ENCODE measurements around the gene ATAD3C.
"Not testable (repeated sequence)": the region's sequence is repeated elsewhere in the genome, so short reads cannot be mapped to it uniquely, and the experiment has no call there.

ATAD3C gene

DNA sequence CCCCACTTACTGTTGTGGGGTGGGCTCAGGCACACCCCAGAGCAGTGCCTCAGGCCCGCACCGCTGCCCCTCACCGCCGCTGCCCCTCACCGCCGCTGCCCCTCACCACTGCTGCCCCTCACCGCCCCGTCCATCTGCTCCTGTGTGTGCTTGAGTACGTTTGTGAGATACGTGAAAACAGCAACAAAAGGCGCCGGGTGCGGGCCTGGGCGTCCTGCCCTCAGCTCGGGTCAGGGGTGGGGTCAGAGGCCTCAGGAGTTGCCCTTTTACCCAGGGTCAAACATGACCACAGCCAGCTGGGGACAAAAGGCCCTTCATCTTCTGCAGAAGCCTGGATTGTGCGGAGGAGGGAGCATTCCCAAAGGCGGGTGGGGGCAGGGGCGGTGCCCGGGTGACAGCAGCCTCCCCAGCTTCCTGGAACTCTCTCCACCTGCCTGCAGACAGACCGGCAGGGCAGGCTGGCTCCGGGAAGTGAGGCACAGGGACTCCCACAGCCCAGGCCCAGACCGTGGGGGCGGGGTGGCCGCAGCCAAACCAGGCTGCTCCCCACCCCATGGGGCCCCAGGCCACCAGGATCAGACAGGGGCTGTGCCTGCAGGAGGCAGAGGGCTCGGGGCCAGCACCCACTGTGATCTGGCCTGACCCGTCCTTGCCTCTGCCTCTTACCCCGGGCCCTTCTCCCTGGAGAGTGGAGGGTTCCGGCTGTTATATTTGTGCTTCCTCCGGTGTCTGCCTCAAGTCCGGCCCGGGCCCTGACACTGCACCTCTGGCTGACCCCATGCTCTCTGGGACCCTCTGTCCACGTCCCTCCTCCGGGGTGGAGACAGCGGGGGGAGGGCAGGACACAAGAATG lies 16.3 kb upstream of the ATAD3C start:
- no peak for DNase-seq

DNA sequence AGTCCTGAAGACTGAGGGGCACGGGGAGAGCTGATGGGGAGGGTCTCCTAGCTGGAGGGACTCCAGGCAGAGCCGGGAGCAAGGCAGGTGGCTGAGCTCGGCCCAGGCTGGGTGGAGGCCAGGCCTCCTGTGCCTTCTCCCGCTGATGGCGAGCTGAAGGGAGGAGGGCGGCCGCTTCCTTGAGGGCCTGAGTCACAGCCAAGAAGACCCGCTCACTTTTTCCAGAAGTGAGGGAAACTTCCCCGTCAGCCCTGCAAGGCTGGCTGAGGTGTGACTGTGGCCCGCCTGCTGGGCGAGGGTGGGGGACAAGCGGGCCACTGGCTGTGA lies 15.7 kb upstream of the ATAD3C start:
- DNase-seq = no peak

DNA sequence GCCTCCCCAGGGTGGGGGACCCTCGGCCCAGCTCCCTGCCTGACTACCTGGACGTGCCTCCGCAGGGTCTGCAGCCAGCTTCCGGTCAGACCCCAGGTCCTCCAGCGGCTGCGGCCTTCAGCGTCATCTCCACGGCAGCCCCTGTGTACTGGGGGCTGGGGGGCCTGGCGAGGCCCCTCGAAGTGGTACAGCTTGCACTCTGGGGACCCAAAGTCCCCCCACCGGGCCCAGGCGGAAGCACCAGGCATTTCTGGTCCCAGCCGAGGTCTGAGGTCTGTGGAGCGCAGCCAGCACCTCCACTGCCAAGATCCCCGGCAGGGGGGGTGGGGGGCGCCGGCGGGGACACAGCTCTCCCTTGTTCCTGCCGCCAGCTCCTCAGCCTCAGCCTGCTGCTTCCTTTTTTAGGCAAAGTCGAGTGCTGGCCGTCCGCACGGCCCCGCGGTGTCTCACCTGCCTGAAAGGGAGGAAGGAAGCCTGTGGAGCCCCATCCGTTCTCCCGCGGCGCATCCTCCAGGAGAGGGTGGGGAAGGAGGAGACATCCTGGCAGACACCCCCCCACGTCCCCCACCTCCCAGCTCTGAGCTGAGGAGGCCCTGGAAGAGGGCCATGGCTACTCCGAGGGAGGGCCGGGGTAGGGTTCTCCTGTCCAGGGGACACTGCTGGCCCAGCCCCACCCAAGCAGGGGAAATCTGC lies 15.2 kb upstream of the ATAD3C start:
- DNase-seq = no peak

DNA sequence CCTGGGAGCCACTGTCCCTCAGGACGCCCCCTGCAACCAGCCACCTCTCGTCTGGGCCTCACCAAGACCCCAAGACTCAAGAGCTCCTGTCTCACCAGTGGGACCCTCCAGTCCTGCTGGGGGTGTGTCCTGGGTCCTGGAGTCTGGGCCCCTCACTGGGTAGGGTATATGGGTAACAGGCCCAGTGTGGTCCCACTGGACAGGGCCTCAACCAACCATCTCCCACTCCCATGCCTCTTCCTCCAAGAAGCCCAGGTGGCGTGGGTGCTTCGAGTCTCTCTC lies 14.7 kb upstream of the ATAD3C start:
- DNase-seq = no peak

DNA sequence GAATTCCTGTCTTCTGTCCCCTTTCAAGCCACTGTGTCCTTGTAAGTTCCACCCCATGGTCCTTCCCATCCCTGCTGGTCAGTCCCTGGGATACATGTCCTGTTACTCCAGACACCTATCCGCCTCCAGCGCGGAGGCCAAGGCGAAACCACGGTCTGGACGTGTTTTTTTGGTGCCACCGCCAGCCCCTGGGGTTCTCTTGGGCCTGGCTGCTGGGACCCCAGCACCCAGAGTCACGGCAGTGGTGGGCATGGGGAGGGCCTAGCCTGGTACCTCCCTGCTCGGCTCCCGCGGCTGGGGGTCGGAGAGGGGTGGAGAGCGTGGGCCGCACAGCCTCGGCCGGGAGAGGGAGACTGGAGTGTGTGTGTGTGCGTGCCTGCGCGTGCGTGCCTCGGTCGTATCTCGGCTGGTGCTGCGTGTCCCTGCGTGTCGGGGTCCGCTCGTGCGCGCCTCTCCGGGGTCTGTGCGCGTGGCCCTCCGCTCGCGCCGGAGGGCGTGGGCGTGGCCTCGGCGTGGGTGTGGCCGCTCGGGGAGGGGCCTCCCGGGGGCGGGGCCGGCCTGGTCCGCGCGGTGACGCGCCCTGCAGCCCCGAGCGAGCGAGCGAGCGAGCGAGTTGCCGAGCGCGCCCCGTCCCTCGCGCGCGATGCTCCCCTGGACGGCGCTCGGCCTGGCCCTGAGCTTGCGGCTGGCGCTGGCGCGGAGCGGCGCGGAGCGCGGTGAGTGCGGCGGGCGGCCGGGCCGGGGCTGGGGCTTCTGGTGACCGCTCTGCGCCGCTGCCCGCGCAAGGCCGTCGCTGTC lies 14.2 kb upstream of the ATAD3C start, which contains the start of gene VWA1:
Gene VWA1 (plus strand): TSS at position 585 of the 798 bp plus-strand sequence. CDS start 59 bp downstream, at position 644.
- DNase-seq = peak in 3 of 4 experiments; percentile 13 to 53 (median 24)

DNA sequence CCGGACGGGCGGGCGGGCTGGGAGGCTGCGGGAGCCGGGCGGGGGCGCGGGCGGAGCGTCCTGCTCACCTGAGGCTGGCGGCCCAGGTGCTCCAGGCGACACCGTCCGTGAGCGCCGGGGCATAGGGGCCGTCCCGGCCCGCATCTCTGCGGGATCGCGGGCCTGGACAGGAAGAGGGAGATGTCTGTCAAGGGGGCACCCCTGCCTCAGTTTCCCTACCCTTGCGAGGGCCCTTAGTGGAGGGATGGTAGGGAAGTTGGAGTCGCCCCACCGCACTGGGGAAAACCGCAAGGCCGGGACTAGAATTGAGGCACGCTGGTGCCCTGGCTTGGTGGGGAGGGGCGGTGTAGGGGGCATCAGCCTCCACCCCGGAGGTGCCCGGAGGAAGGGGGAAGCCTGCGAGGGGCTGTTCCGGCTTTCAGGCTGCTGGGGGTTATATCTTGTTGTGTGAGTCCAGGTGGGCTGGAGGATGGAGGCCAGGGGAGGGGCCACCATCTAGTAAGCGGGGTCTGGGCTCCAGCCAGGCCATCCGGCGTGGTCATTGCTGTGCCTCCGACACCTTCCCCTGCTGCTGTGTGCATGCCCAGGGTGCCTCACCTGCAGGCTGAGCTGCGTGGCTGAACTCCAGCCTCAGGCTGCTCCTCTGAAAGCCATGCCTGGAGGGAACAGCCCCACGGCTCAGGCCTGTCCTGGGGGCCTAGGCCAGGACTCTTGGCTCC lies 13.4 kb upstream of the ATAD3C start:
- DNase-seq = no peak

DNA sequence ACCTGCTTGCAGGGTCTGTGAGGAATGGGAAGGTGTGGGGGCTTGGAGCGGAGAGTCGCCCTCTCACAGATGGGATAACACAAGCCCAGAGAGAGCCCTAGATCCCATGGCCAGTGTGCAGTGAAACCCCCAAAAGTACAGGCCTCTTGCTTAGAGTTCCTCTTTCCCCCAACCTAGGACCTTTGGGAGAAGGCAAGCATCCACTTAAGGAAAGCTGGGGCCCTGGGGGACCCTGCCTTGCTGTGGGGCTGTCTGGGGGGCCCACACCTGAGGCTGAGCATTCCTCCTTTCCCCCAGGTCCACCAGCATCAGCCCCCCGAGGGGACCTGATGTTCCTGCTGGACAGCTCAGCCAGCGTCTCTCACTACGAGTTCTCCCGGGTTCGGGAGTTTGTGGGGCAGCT lies 12.9 kb upstream of the ATAD3C start:
- DNase-seq = no peak

DNA sequence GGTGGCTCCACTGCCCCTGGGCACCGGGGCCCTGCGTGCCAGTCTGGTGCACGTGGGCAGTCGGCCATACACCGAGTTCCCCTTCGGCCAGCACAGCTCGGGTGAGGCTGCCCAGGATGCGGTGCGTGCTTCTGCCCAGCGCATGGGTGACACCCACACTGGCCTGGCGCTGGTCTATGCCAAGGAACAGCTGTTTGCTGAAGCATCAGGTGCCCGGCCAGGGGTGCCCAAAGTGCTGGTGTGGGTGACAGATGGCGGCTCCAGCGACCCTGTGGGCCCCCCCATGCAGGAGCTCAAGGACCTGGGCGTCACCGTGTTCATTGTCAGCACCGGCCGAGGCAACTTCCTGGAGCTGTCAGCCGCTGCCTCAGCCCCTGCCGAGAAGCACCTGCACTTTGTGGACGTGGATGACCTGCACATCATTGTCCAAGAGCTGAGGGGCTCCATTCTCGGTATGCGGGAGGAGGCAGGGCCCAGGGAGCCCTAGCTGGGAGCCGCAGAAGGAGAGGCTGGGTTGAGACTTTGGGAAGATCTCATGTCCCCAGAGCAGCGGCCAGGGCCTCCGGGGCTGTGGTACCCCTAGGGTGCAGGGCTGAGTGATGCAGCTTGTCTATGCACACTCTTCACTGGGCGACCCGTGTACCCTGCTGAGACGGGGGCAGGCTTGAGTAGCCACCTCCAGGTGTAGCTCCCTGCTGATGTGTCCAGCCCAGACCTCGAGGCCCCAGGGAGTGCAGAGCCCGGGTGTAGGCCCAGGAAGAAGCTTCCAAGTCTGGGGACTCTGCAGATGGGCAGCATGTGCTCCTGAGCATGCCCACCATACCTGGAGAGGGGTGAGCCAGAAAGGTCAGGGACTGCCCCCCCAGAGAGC lies 12.2 kb upstream of the ATAD3C start:
- DNase-seq = no peak

DNA sequence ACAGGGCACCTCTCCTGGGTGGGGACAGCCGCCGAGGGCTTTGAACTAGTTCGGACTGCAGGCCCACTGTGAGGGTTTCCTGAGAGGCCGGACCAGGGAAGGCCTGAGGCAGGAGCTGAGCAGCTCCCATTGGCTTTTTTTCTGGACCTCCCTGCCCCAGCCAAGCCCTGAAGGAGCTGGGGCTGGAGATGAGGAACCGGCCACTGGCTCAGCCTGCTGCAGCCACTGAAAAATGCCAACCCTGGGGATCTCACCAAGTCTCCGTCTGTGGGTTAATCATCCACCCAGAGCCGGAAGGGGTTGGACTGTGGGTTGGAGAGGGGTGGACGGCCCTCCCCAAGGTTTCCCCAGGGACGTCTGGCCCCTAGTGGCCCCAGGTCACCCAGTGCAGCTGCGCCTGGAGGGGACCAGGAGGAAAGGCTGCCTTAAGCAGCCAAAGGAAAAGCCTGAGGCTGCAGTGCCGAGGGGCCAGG lies 11.5 kb upstream of the ATAD3C start:
- DNase-seq = no peak

DNA sequence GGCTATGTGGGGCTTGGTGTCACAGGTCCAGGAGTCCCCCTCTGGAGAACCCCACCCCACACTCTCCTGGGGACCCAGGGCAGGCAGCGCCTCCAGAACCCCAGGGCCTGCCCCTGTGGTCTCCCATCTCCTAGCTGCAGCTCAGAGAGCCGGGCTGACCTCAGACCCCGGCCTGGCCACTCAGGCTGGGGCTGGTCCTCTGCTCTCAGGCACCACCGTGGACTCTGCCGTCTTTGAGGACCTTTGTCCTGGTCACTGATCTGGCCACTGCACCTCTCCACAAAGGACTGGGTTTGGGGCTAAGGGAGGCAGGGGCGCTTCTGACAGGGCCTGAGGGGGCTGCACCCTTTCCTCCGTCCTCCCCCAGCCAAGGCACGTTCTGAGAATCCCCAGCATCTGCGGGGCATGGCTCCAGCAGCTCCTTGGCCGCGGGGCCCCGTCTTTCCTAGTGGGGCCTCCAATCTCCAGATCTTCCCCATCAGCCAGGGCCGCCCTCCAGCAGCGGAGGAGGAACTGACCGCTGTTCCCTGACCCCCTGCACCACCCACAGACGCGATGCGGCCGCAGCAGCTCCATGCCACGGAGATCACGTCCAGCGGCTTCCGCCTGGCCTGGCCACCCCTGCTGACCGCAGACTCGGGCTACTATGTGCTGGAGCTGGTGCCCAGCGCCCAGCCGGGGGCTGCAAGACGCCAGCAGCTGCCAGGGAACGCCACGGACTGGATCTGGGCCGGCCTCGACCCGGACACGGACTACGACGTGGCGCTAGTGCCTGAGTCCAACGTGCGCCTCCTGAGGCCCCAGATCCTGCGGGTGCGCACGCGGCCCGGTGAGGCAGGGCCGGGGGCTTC lies 10.7 kb upstream of the ATAD3C start:
- no peak for DNase-seq

DNA sequence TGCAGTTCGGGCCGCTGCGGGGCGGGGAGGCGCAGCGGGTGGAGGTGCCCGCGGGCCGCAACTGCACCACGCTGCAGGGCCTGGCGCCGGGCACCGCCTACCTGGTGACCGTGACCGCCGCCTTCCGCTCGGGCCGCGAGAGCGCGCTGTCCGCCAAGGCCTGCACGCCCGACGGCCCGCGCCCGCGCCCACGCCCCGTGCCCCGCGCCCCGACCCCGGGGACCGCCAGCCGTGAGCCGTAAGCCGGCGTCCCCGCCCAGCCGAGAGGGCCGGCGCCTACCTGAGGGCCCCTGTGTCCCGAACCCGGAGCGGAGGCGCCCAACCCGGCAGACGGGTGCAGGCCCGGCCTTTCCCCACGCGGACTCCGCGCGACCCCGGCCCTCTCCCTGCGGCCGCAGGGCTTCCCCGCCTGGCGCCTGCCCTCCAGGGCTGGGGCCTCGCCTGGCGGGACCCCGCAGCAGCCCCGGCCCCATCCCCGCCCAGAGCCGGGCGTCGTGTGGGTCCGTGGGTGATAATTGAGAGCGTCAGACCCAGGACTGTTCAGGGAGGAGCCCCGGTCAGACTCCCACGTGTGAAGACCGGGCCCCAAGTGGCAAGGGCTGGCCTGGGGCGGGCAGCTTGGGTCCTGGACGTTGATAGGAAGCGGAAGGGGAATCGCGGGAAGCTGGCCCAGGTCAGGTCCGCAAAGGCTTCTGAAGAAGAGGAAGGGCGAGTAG lies 9.8 kb upstream of the ATAD3C start:
- no peak for DNase-seq

DNA sequence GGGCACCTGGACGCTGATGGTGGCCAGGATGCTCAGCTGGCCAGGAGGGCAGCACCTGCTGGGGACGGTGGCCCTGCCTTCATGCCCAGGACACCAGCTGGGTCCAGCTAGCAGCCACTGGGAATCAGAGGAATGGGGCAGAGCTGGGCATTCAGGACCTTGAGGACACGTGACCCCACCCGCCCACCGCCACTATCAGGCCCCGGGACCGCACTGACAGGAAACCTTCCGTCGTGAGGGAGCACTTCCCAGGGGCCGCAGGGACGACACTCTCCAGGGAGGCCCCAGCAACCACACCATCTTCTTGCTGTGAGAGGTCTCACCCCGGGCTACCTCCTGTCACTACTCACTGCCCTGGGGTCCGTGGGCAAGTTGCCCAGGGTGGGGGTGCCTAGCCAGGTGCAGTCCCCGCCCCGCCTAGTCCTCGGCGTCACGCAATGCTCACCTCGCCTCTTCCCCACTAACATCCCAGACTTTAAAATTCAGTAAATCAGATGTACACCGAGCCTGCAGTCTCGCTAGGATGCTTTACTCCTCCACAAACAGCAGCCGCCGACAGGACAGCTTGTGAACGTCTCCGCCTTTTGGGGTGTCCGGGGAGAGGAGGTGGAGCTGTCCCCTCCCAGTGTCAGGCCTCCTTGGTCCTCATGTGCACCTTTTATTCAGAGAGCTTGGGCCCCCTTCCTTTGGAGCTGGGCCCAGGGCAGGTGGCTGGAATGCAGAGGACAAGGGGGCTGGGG lies 9.1 kb upstream of the ATAD3C start:
- no peak for DNase-seq

DNA sequence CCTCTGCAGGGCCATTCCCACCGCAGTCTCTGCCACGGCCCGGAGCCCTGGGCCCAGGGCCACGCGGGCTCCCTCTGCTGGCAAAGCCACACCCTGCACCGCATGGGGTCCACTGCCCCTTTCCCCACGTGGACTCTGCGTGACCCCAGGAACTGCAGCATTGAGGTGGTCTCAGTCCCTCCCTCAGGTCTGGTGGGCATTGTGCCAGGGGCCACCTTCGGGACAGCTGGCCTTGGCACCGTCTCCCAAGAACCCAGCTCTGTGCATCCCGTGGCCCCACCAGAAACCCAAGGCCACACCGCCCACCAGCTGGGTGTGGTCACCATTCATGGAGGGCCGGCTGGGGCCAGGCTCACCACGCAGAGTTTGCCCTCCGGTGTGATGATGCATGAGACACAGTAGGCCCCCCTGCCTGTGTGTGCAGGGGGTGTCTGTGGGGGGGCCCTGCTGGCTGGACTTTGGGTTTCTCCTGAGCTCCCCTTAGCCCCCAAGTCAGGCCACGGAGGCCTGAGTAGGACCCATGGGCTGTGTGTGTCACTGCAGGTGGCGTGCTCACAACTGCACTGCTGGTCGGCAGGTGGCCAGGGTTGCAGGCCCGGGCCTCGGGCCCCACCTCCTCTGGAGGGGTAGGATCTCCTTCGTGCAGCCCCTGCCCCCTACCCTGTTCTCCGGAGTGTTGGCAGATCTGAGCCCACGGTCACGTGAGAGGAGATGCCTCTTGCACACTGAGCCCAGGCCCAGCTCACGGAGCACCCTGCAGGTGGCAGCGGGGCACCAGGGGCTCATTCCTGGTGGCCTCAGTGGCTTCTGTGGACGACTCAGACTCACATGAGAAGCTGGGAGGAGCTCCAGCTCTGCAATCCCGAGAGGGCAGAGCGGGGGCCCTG lies 8.2 kb upstream of the ATAD3C start:
- peak in 2 of 4 experiments; percentile 39 to 57 for DNase-seq

DNA sequence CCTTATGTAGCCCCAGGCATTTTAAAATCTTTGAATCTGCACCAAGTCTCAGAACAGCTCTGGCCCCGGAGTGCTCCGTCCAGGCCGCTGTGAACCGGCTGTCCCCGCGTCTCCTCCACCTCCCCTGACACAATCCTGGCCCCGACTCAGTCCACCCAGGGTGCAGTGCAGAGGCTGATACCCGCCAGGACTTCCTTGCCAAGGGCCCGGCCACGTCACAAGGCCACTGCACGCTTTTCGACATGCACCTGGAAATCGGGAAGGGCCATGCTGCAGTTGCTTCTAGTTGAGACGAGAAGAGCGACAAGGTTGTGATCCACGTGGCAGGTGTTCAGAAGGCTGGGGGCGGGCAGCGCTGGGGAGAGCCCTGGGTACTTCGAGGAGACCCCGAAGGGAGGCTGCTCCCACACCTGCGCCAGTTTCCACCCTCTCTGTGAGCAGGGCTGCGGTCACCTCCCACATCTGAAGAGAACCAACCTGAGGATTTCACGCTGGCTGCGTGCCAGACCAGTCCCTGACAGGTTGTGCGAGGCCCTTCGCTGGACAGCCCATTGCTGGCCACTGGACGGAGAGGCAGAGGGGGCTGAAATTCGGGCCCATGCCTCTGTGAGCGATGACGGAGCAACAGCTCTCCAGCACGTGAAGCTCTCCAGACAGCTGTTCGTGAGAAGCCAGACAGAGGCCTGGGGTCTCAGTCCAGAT lies 7.3 kb upstream of the ATAD3C start:
- DNase-seq = no peak

DNA sequence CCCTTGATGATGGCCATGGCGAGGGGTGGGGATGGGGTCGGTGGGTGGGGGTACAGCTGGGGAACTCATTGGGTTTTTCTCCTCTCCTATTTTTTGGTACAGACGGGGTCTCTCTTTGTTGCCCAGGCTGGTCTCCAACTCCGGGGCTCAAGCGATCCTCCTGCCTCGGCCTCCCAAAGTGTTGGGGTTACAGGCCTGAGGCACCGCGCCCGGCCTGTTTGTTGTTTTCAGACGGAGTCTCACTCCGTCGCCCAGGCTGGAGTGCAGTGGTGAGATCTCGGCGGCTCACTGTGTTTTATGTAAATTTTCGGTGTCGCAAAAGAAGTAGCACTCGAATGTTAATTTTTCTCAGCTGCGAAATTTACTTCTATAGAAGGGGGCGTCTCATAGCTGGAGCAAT lies 2.9 kb upstream of the ATAD3C start:
- not testable (repeated sequence) for DNase-seq

DNA sequence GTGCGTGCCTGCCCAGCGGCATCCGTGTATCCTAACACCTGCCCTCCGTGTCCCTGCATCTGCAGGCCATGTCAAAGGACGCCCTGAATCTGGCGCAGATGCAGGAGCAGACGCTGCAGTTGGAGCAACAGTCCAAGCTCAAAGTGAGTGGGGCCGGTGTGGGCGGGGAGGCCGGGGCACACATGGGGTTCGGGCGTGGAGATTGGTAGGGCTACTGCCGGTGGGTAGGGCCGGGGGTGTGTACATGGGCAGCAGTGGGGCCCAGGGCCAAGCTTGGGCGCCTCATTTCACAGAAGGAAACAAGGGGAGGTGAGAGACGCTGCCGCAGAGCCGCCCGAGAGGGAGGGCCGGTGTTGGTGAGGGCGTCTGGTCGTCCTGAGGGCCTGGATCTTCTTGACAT lies 1.1 kb downstream of the ATAD3C start:
- not testable (repeated sequence) for DNase-seq

DNA sequence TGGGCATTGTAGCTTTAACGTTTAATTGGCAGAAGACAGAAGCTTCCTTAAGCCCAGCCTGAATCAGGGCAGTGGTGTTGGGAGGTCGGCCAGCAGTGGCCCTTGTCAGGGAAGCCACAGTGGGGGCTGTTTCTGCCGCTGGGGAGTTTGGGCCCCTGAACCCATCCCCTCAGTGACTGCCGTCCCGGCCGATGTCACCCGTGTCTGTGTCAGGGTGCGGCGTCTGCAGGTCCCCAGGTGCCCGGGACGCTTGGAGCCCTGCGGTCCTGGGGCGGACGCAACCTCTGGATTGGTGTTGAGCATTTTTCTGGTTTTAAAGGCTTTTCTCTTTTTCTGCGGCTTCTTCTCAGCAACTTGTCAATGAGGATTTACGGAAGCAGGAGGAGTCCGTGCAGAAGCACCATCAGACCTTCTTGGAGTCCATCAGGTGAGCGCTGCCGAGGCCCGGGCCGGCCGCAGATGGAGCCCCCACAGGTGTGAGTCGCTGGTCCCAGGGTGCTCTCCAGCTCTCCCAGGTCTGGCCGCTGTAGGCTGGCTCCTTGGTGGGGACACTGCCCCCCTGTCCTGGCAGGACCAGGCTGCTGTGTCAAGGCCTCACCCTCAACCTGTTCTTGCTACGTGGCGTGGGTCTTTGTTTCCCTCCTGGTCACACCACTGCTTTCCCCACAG lies 2.3 kb downstream of the ATAD3C start:
- DNase-seq = no peak

Data from activated naive CD4-positive, alpha-beta T cell (primary cell).